HG02763 (cell line): ENCODE results near the gene TTLL10.
"Not testable (repeated sequence)": the region's sequence is repeated elsewhere in the genome, so short reads cannot be mapped to it uniquely, and the experiment has no call there.

Experiments used
- ATAC-seq: cut with Tn5 transposase; IDR thresholded peaks from one replicate; pipeline ENCODE4 v1.9.1; 2021; ENCODE audit warnings: mild to moderate bottlenecking, moderate library complexity; ENCODE audit not compliant: unreplicated experiment

The TTLL10 gene

DNA sequence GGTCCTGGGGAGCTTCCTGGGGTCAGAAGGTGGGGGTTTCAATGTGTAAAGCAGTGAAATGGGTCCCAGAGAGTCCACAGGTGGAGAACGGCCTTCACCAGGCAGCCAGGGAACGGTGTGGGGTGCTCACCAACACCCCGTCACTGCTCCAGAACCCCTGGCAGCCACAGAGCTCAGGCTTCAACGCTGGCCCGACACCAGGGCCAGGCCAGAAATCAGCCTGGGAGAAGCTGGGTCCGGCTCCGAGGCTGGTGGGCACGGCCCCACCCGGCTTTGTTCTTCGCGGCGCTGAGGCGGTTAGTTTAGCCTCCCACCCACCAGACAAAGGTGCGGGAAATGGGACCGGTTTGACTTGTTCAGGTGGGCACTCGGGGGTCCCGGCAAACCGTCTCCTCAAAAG, 33.0 kb upstream of the TTLL10 start:
- ATAC-seq, result no peak

DNA sequence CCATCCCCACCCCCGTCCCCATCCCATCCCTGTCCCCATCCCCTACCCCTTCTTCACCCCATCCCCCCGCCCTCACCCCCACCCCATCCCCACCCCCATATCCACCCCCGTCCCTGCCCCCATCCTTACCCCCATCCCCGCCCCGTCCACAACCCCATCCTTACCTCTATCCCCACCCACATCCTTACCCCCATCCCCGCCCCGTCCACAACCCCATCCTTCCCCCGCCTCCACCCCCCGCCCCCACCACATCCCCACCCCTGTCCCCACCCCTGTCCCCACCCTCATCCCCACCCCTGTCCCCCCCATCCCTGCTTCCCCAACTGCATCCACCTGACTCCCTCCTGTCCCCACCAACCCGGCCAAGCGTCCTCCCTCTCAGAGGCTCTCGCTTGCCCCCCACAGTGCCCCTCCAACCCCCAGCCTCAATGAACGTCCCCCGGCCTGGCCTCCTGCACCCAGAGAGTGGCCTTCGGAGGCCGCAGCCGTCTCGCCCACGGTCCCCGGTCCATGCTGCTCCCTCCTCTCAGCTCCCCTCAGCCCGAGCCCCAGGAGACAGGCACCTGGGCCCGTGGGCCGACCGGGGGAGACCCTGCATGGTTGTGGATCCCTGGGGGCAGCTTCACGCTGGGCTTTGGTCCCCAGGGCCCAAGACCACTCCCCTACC, 32.3 kb upstream of the TTLL10 start:
- no peak for ATAC-seq

DNA sequence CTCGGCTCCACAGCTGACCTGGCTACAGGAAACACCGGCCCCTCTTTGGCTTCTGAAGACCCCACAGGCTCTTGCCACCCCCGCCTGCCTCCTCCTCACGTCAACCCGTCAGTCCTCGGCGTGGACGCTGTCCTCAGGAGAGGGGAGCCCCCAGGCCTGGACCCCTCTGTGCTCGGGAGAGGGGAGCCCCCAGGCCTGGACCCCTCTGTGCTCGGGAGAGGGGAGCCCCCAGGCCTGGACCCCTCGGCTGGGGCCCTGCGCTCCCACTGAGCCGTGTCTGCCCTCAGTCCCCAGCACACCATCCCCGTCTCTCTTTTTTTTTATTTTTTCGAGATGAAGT, 31.8 kb upstream of the TTLL10 start:
- ATAC-seq, result no peak

DNA sequence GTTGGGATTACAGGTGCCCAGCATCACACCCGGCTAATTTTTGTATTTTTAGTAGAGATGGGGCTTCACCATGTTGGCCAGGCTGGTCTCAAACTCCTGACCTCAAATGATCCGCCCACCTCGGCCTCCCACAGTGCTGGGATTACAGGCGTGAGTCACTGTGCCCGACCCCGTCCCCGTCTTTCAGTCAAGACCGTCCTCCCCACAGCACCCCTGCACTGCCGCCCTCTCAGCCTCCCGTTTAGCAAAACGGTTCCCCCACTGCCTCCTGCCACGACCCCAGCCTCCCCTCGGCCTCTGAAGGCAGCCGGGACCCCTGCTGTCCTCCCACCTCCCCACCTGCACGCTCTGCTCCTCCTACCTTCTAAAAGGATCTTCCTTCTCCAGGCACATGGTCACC, 31.3 kb upstream of the TTLL10 start:
- ATAC-seq, result not testable (repeated sequence)

DNA sequence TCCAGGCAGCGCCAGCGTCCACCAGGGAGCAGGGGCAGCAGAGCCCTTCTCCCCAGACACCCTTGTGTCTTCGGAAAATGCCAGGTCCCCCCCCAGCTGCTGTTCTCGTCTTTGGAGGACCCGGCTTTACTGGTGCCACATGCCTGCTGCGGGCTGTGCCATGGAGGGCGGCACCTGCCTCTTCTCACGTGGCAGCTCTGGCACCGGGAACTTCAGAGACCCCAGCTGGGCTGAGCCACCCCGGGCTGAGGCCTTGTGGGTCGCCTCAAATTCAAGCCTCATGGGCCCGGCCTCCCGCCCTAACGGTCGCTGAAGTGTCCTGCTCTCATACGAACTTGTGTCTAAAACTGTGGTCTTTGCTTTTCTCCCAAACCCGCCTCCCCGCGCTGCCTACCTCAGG, 30.8 kb upstream of the TTLL10 start:
- no peak for ATAC-seq

DNA sequence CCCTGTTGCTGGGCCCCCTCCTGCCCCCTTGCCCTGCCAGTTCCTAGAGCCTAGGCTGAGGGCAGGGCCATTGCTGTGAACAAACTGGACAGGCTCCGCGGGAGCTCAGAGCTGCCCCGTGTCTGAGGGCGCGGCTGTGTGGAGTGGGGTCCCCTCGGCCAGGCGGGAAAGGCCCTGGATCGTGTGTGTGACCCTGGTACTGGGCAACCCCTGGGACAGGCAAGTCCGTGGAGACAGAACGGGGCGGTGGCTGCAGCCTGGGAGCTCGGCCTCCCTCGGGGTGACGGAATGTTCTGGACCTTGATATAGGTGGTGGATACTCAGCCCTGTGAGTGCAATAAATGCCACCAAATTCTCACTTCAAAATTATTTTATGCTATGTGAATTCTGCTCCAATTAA, 30.0 kb upstream of the TTLL10 start:
- no peak for ATAC-seq

DNA sequence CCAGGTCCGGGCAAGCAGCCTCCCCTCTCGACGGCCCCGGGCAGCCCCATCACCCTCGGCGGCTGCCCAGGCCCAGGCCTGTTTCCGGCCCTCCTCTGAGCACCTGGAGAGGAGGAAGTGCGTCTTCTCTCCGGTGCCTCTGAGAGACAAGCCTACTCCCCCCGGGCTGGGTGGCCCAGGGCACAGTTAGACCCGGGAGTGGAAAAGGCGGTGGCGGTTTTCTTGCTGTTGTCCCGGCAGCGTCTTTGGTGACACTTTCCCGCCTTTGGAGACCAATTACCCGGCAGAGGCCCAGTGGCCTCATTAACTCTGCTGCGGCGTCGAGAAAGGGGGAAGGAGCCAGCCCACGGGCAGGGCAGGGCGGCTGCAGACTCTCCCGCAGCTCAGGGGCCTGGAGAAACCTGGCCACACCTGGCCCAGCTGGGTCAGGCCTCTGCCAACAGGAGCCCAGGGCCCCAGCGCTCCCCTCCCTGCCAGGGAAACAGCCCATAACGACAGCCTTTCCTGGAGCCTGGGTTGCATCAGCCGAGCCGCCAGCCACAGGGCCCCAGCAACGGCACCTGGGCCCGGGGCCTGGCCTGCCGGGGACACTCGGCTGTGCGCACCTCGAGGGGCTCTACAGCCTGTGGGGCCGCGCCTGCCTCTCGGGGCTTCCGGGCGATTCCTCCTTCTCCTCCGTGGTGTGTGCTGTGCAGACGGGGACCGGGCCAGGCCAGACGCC, 29.4 kb upstream of the TTLL10 start:
- no peak for ATAC-seq

DNA sequence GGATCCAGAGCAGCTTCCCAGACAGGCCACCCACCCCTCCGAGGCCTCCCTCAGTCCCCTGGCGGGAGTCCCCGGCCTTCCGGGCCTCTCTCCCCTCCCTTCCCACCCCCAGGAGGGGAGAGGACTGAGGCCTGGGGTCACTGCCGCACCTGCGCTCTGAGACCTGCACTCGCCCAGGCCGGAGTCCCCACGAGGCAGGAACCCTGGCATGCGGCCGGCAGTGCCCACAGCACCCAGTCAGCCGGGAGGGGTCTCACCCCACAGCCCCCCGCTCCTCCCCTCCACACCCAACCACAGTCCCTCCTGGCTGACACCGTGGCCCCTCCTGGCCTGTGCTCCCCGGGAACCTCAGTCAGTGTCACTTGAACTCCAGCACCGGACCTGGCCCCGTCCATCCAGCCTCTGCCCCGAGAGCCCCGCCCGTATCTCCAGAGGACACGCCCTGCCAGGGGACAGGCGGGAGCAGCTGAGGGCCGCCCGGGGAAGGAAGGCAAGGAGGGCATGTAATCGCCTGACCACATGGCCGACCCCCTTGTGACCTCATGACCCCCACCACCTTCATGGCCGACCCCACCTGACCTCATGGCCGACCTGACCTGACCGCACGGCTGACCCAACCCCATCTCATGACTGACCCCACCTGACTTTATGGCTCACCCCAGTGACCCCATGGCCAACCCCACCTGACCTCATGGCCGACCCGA, 28.7 kb upstream of the TTLL10 start:
- ATAC-seq, result no peak

DNA sequence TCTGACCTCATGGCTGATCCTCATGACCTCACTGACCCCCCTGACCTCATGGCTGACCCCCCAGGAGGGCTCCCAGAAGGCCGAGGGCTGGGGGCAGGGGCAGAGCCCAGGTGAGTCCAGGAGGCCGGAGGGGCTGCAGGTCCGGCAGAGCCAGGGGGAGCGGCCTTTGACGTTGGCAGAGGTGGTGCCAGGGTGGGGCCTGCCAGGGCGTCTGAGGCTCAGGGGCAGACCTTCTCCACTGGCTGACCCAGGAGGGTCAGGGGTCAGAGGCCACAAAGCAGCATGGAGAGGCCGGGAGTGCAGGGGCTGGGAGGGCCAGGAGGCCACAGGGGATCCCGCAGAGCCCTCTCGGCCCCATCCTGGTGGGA, 28.1 kb upstream of the TTLL10 start:
- ATAC-seq, result no peak

DNA sequence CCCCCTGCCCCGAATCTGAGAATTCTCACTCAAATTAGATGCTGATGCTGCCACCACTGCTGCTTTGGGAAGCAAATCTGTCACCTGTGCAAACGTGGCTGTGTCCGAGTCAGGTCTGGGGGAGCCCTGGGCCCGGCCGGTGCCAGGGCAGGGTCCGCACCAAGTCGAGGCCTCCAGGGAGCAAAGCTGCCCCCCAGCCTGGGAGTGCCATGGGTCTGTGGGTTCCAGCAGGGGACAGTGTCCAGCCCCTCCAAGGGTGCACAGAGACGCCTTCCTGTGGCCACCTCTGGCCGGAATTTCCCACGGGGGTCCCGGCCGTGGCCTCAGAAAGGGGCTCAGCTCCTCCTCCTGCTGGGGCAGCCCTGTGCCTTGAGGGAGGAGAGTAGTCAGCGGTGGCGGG, 27.7 kb upstream of the TTLL10 start:
- ATAC-seq, result no peak

DNA sequence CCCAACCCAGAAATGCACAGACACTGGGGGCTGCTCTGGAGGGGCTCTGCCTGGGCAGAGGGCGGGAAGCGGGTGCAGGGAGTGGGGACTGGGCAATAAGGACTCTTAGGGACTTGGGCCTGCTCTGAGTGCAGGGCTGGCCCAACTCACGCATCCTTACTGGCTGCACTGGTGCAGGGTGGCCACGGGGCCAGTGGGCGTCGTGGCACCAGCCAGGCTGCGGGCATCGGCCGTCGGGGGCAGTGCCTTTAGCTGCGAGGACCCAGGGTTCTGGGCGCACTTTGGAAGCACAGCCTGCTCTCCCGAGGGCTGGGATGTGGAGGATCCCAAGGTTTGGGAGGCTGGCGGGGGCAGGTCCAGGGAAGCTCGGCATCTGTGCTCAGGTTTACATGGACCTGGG, 27.1 kb upstream of the TTLL10 start:
- ATAC-seq, result no peak

DNA sequence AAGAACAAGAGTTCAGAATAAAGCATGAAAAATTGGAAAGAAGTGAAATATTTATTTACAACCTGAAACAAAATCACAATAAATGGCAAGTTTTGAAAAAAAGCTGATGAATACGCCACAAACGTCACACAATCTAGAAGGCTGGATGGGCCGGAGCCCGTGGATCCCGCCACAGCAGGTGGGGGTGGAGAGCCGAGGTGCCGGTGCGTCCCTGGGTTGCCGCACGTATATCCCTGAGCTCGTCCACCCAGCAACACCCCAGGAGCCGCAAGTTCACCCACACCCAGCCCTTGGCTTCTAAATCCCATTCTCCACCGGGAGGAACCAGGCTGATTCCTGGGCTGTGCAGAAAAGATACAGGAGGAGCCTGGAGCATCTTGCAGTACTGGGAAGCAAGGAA, 25.6 kb upstream of the TTLL10 start:
- ATAC-seq, result no peak

DNA sequence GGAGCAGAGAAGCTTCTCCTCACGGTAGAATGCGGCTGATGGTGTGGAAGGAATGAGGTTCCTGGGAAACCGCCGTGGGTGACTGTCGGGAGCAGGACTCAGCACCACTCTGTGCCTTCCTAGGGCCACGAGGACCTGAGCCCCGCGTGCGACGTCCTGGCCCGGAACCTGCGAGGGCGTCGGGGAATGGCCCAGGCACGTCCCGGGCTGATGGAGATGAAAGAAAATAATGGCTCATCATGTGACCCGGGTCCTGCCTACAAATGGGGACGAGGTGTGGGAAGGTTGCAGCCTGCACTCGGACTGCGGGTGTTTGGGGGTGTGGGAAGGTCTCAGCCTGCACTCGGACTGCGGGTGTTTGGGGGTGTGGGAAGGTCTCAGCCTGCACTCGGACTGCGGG, 25.1 kb upstream of the TTLL10 start:
- ATAC-seq, result no peak

DNA sequence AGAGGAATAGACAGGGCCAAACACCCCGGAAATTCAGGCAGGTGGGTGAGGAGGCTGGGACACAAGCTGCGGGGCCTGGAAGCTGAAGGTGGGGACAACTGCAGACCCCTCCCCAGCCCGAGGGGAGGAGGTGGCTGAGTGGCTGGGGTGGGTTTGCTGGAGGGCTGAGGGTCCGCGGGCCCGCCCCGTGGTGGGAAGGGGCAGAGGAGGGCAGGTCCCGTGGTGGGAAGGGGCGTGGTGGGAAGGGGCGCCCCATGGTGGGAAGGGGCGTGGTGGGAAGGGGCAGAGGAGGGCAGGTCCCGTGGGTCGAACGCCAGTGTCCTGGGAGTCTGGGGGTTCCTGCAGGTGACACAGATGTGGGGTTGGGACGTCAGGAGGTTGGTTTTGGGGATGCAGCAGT, 24.3 kb upstream of the TTLL10 start:
- no peak for ATAC-seq

DNA sequence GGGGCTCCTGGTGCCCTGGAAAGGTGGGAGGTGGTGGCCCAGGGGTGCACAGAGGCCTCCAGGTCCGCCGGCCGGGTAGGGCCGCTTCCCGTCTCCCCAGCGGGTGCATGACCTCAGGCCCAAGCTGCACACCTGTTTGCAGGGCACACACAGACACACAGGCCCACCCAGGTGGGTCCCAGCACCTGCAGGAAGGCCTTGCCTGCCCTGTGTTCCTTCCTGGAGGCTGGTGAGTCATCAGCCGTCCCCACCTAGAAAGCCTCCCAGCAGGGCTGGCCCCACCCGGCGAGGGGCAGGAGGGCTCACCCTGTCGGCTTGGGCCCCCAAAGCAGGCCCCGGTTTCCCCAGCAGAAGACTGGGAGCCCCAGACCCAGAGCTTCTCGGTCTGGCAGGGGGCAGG, 23.6 kb upstream of the TTLL10 start:
- ATAC-seq, result no peak

DNA sequence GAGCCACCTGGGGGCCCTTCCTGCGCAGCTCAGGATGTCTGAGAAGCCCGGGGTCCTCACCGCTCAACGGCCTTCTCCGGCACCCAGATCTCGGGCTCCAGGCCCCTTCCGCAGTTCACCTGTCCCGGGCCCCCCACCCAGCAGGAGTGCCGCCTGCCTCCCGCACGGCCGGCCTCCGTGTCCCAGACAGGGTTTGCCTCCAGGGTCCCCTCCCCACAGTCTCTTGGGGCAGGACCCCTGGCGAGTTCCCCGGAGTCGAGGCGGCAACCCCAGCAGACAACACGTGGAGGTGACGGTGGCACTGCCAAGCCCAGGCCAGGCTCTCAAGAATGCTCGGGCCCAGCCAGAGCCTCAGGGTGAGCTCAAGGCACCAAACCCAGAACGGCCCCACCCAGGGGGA, 22.4 kb upstream of the TTLL10 start:
- no peak for ATAC-seq

DNA sequence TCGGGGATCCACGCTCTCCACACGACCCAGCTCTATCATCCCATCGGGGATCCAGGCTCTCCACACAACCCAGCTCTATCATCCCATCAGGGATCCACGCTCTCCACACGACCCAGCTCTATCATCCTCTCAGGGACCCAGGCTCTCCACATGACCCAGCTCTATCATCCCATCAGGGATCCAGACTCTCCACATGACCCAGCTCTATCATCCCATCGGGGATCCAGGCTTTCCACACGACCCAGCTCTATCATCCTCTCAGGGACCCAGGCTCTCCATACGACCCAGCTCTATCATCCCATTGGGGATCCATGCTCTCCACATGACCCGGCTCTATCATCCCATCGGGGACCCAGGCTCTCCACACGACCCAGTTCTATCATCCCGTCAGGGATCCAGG, 21.2 kb upstream of the TTLL10 start:
- not testable (repeated sequence) for ATAC-seq

DNA sequence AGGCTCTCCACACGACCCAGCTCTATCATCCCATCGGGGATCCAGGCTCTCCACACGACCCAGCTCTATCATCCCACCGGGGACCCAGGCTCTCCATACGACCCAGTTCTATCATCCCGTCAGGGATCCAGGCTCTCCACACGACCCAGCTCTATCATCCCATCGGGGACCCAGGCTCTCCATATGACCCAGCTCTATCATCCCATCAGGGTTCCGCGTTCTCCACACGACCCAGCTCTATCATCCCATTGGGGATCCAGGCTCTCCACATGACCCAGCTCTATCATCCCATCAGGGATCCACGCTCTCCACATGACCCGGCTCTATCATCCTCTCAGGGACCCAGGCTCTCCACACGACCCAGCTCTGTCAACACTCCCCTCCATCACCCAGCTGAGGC, 20.5 kb upstream of the TTLL10 start:
- not testable (repeated sequence) for ATAC-seq

DNA sequence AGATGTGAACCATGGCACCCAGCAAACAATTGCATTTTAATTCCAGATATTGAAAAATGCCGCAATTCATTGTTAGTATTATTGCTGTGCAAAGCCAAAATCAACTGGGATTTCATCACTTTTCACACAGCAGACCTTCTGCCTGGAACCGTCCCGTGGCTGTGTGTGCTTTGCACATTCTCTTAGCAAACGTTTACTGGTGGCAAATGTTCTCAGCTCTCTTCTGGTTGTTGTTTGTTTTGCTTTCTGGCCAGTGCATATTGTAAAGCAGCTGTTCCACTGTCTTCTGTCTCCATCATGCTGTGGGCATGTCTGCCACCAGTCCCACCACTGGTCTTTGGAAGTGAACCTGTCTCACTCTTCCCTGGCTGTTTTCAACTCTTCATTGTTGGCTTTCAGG, 19.8 kb upstream of the TTLL10 start:
- ATAC-seq, result no peak

DNA sequence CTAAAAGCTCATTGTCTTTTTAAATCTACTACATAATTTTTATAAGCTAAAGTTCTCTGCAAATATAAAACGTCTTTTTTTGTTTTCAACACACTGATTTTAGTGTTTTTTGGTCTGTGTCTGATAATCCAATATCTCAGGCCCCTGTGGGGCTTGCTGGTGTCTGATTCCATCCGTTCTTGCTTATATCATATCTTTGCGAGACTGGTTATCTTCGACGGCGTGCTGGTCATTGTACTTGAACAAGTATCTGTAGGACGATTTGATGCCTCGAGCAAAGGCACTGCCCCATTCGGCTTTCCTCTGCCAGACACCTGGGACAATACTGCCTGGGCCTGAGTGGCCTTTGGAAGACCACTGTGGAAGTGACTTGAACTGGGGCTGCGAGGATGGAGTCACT, 18.4 kb upstream of the TTLL10 start:
- no peak for ATAC-seq

DNA sequence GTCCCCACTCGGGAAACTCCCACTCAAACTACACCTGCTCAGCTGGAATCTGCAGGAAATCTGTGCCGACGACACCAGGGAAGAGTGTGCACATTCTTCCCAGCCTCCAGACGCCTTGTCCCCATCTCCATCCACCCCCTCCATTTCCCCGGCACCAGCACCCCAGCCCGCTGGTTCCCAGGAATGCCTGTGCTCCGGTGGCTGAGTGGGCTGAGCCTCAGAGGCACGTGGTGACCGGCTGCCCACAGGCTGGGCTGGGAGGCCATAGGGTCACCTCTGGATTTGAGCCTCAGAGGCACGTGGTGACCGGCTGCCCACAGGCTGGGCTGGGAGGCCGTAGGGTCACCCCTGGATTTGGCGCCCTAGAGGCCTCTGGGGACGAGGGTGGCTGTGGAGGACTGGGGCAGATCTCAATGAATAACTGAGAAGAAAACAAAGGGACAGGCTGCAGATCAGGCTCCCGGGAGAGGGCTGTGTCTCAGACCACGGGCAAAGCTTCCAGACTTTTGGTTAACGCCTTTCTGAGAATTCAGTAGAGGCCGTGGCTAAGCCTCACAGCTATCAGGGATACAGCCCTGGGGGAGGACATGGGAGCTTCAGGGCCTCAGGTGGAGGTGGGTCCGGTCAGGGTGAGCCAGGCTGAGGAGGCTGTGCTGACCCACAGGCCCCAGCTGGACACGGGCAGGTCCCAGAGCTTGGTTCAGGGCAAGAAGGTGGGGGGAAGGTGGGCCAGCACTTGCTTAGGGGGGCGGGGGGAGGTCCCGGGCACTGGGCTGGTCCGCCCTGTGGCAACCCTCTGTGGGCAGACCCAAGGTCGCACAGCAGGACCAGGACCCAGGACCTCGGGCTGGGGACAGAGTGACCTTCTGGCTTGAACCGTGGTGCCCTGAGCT, 17.3 kb upstream of the TTLL10 start:
- no peak for ATAC-seq

DNA sequence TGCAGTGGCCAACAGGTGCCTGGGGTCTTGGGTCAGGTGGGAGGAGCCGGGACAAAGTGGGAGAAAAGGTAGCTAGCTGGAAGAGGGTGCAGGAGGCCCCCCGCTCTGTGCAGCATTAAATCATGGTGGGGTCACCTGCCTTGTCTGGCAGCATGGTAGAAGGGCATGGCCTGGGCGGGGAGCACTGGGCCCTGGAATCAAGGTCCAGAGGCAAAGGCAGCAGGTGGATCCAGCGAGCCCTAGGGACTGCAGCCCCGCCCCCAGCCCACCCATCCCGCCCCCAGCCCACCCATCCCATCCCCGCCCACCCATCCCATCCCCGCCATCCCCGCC, 16.7 kb upstream of the TTLL10 start:
- no peak for ATAC-seq
